ENCODE data around the gene LRFN3.
"Not testable (repeated sequence)": the region's sequence is repeated elsewhere in the genome, so short reads cannot be mapped to it uniquely, and the experiment has no call there.

The LRFN3 gene

DNA sequence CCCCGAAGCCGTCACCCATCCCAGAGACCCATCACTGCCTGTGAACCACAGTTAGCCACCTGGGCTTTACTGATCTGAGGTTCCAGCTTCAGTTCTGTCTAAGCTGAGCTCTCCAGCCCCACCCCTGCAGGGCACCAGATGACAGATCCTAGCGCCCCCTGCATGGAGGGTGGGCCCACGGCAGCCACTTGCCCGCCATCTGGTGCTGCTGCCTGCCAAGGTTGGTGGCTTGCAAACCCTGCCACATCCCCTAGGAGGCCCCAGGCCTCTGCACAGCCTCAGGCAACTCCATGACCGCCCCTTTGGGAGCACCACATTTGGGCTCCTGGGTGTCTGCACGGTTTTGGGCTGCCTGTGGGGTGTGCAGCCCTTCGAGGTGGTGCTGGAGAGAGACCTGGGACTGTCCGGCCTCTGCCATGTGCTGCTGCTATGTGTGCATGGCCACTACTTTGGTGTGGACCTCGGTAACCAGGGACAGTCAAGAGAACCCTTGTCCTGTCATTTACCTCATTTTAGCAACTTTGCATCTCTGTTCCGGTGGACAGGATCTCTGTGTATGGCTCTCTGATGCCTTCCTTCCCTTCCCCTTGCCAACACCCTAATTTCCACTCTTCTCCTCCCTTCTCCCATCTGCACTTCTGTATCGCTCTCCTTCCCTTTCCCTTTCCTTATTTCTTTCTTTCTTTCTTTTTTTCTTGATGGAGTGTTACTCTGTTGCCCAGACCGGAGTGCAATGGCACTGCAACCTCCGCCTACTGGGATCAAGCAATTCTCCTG lies 41.5 kb downstream of the LRFN3 start:
- no peak for DNase-seq (ENCODE audit: low spot score)

DNA sequence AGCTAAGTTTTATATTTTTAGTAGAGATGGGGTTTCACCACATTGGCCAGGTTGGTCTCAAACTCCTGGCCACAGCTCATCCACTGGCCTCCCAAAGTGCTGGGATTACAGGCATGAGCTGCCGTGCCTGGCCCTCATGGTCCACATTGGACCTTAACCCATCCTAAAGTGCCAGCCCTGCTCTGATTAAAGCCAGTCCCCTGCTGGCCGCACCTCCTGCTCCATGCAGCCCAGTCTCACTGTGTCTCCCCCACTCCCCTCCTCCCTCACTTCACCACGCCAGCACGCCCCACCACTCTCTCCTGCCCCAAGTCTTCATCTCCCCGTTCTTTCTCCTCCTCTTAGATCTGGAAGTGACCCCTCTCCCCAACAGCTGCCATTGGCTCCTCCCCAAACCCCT lies 42.1 kb downstream of the LRFN3 start:
- DNase-seq (ENCODE audit: low spot score), result no peak

DNA sequence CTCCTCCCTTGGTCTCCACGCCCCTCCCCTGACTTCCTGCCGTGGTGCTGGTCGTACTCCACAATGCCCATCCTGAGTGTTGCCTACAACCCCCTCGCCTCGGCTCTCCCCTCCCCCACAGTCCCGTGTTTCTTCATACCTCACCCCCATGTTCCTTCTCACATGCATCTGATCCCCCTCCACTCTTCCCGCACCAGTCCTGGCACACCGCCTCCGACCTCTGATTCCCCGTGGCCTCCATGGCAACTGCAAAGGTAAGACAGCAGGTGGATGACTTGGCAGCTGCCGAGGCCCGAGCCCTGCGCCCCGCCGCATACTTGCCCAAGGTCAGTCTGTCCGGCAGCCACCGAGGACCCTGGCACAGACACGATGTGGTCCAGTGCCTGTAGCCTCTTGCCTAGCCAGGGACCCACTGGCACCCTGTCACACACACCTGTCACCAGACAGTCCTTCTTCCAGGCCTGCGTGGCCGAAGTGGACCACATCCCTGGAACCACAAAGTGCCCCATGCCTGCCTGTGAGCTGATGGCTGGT lies 42.7 kb downstream of the LRFN3 start:
- no peak for DNase-seq (ENCODE audit: low spot score)

DNA sequence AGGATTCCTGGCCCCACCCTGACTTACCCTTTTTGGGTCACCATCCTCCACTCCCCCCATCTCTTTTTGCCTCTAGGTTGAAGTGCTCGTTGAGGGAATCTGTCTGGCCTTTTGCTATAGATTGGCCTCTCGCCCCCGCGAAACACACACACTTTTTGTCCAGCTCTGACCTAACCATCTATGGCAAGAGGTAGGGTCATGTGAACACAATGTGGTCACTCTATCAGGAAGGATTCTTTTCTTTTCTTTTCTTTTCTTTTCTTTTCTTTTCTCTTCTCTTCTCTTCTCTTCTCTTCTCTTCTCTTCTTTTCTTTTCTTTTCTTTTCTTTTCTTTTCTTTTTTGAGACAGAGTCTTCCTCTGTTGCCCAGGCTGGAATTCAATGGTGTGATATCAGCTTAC lies 44.8 kb downstream of the LRFN3 start:
- DNase-seq (ENCODE audit: low spot score), result not testable (repeated sequence)

DNA sequence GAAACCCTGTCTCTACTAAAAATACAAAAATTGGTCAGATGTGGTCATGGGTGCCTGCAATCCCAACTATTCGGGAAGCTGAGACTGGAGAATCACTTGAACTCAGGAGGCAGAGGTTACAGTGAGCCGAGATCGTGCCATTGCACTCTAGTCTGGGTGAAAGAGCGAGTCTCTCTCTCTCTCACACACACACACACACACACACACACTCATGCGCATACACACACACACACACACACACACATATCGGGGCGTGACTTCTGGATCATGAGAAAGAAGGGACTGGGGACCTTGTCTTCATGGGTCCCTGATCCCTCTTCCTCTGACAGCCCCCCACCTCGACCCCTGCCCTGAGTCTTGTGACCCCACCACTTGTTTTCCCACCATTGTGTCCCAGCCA lies 47.0 kb downstream of the LRFN3 start:
- DNase-seq (ENCODE audit: low spot score), result no peak

DNA sequence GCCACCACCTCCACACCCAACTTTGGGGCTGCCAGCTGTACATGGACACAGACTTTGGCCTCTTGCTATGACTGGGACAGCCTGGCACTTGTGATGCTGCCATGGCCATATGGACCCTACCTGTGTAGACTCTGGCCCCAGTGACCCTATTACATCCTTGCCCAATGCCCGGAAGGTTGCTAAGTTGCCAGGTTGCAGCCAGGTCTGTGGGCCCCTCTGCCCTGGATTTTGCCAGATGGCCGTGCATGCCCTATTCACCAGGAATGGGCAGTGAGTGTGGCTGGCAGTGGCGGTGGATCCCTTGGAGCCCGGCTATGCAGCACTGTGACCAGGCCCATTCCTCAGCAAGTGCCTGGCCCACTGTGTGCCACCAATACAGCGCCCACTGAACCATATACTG lies 49.9 kb downstream of the LRFN3 start:
- no peak for DNase-seq (ENCODE audit: low spot score)

DNA sequence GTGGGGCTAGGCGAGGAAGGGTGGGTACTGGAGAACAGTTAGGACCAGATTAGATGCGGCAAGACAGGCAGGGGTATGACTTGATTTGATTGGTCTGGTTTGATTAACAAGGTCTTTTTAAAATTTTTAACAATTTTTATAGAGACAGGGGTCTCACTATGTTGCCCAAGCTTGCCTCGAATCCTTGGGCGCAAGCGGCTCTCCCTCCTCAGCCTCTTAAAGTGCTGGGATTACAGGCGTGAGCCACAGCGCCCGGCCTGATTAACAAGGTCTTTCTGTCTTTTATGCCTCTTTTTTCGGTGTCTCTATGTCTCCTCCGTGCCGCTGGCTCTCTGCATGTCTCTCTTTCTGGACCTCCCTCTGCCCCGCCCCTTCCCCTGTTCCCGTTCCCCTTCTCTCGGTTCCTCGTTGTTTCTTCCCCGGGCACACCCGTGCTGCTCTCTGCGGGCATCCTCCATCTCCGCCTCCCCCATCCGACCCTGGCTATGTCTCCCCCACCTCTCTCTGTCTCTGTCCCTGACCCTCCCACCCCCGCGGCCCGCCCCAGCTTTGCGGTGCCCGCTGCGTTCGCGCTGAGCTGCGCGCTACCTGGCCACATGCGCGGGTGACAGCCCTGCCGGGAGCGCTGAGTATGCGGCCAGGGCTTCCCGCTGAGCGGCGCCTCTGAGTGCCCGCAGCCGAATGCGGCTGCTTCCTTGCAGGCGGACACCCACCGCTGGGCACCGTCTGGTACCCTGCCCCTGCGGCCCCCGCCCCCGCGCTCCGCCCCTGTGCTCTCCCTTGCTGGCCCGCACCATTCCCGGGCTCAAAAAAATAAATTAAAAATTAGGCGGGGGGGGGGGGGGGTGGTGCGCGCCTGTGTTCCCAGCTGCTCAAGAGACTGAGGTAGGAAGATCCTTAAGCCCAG lies 50.7 kb downstream of the LRFN3 start:
- DNase-seq (ENCODE audit: low spot score), result no peak

DNA sequence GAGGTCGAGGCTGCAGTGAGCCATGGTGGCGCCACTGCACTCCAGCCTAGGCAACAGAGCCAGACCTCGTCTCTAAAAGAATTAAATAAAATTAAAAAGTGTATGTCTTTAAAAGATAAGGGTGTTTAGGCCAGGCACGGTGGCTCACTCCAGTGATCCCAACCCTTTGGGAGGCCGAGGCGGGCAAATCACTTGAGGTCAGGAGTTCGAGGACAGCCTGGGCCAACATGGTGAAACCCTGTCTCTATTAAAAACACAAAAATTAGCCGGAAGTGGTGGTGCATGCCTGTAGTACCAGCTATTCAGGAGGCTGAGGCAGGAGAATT lies 51.4 kb downstream of the LRFN3 start:
- DNase-seq (ENCODE audit: low spot score), result no peak

DNA sequence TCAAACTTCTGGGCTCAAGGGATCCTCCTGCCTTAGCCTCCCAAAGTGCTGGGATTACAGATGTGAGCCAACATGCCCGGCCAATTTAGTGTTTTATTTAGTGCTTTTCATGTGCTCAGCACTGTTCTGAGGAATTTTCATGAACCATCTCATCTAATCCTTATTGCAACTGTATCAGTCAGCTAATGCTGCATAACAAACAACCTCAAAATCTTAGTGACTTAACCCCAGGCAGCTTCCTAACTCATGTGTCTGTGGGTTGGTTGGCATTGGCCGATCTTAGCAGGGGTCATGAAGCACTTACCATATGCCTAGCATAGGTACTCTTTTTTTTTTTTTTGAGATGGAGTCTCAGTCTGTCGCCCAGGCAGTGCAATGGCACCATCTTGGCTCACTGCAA lies 52.6 kb downstream of the LRFN3 start:
- DNase-seq (ENCODE audit: low spot score), result no peak

DNA sequence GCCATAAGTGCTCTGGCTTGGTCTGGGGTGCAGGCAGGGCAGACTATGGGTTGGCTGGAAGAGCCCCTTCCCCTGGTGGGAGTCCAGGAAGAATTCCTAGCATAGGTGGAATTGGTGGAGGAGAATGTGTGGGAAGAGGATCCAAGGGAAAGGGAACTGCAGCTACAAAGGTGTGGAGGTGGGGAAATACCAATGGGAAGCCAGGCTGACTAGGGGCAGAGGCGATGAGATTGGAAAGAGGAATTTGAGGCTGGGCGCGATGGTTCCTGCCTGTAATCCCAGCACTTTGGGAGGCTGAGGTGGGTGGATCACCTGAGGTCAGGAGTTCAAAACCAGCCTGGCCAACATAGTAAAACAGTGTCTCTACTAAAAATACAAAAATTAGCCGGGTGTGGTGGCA lies 54.0 kb downstream of the LRFN3 start:
- no peak for DNase-seq (ENCODE audit: low spot score)

DNA sequence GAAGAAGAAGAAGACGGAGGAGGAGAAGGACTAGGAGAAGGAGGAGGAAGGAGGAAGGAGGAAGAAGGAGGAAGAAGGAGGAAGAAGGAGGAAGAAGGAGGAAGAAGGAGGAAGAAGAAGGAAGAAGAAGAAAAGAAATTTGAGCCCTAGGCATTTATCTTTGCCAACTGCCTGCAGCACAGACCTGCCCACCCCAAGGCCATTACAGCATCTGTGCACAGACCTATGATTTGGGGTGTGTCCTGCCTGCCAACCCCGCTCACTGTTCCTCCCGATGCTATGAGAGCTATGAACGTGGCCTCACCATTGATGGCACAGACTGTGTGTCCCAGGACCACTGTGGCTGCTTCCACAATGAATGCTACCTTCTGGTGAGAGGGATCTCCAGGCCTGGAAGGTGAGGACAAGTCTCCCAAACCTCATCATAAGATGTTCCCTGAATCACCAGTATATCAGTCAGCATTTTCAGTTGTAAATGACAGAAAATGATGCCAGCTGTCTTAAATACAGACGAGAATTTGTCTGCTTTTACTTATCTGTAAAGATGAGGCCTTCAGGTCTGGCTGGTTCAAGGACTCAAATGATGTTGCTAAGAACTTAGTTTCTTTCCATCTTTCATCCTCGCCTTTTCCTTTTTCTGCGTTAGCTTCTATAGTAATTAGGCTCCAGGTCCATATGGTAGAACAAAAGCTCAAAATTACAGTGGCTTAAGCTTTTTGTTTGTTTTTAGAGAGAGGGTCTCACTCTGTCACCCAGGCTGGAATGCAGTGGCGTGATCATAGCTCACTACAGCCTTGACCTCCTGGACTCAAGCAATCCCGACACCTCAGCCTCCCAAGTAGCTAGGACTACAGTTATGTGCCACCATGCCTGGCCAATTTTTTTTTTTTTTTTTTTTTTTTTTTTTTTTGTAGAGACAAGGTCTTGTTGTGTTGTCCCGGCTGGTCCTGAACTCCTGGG lies 54.9 kb downstream of the LRFN3 start:
- no peak for DNase-seq (ENCODE audit: low spot score)

DNA sequence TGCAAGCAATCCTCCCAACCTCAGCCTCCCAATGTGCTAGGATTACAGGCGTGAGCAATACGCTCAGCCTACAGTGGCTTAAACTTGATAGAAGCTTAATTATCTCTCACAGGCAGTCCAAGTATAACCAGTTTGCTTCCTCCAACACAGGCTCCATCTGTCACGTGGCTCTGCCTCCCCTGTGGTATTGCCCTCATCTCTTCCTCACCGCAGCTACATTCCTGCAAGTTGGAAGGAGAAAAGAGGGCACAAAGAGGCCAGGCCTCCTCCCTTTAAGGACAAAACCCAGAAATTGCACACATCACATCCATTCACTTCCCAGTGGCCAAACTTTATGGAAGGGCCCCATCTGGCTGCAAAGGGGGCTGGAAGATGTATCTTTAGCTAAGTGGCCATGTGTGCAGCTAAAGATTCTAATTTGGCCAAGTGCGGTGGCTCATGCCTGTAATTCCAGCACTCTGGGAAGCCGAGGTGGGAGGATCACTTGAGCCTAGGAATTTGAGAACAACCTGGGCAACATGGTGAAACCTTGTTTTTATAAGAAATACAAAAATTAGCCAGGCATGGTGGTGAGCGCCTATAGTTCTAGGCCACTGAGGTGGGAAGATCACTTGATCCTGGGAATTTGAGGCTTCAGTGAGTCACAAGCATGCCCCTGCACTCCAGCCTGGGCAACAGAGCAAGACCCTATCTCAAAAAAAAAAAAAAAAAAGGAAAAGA lies 55.7 kb downstream of the LRFN3 start:
- no peak for DNase-seq (ENCODE audit: low spot score)

DNA sequence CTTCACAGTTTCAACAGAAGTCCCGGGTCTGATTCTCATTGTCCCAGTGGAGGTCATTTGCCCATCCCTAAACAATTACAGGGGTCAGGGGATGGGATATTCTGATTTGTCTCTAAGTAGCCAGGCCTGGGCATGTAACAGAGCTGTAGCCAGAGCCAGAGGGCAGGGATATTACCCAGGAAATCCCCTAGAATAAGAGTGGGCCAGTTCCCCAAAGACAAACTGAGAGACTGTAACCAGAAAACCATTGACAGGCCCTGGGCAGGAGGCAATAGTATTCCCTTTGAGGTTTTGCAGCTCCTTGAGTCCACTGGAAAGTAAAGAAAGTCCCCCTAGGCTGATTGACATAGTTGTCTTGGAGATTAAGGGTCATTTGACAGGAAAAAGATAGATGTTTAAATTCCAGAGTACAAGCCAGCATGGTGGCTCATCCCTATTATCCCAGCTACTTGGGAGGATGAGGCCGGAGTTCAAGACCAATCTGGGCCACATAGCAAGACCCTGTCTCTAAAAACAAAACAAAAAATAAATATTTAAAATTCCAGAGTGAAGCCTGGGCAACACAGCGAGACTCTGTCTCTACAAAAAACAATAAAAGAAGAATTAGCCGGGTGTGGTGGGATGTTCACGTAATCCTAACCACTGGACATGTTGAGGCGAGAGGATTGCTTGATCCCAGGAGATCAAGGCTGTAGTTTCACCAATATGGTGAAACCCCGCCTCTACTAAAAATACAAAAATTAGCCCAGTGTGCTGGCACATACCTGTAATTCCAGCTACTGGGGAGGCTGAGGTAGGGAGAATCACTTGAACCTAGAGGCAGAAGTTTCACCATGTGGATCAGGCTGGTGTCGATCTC lies 57.0 kb downstream of the LRFN3 start:
- DNase-seq (ENCODE audit: low spot score), result no peak

DNA sequence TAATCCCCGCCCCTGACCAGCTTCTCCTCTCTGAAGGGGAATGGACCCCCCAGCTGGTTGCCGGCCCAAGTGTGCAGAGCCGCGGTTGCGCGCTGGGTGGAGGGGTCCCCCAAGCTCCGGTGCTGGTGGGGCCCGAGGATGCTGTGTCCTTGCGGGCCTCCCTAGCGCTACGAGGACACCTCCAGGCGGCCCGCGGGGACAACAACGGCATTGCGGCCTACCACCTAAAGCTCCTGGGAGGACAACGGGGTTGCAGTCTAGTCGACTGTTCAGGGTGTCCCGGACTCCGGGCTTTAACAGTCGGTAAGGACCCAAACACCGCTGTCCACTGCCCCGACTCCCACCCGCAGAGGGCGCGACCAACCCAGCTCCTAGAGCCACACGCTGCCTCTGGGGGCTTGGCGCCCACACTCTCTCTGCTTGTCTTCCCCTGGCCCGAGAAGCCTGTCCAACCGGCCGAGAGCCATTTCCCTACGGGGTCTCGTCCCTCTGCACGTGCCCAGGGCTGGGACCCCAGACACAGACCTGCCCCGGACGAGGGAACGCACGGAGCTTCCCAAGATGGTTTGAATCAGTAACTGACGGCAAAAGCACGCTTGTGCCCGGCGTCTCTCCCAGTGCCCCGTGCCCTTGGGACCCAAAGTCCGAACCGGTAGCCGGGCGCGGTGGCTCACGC lies 57.9 kb downstream of the LRFN3 start:
- no peak for DNase-seq (ENCODE audit: low spot score)
